Bronchial epithelial cell (primary cell): ENCODE measurements around the gene GLI3. TPM values are rescaled to one million over a fixed set of nuclear protein-coding genes. Genes with fewer than 3 reads are reported as not detected.

Source experiments
- DNase-seq: peaks from one replicate; pipeline ENCODE4 v3.0.0-alpha.2; 2010; ENCODE audit warnings: low read depth
- FAIRE-seq: peaks from 2 replicates; lab custom pipeline; 2011; peaks lifted over from hg19 to GRCh38; lab: Jason Lieb, UNC
- H3K27me3 ChIP-seq: 2 replicates; pipeline ENCODE4 v1.5.1; 2011; ENCODE audit warnings: low read length; ENCODE audit not compliant: control insufficient read depth, insufficient read depth
- H3K36me3 ChIP-seq: 2 replicates; pipeline ENCODE4 v1.5.1; 2011; ENCODE audit warnings: low read length; ENCODE audit not compliant: control insufficient read depth, insufficient read depth
- H3K4me3 ChIP-seq: 2 replicates; pipeline ENCODE4 v1.5.1; 2011; ENCODE audit warnings: mild to moderate bottlenecking, low read depth, low read length, control low read depth
- total RNA-seq: library from RNA; depleted of rRNA; stranded (reverse); fragments of >200 nt; gene quantifications from 2 replicates; pipeline ENCODE4 v1.2.1, GENCODE V29; 2014
- TF ChIP-seq, protein P1 (sequence below): IDR thresholded peaks from 2 replicates; pipeline ENCODE4 v1.5.1; 2011; ENCODE audit warnings: mild to moderate bottlenecking, moderate library complexity, low read length, control low read depth, inconsistent platforms; ENCODE audit not compliant: insufficient read depth, severe bottlenecking

The GLI3 gene
- total RNA-seq, 1 donor from 2014 or later: 1.3 TPM

DNA sequence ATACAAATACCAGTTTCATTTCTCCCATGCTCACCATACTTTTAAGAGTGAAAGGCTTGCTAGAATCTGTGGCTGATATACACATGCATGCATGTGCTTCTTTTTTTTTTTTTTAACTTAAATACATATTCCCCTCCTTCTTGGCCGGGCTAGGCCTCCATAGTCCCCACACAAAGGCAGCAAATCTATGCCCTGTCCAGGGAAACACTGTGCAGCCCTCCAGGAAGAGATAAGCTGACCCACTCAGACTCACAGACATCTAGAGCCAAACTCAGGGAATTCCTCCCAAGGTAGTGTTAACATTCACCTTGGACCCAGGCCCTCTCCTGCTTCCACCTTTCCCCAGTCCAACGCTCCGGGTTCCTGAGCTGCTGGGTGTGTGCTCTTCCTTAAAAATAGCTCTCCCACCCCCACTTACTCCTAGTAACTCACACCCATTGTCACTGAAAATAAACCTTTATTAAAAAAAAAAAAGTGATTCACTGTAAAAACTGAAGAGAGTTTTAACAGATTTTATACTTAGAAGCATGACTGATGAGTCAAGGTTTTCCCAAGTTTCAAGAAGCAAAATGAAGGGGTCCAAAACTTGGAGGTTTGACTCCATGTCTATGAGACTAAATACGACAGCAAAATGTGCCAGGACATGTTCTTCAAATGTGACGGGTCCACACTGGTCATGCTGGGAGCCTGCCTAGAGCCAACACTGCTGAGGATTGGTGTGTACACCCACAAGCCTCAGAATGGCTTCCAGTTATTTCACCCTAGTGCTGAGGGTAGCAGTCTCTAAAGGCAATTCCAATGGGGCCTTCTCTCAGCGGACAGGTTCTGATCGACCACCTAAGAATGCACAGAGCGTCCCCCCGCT is 159.5 kb downstream of the GLI3 start:
- Histone ChIP-seq H3K27me3 (no peaks in the 10 kb centered on the region), H3K36me3 (no peaks in the 10 kb centered on the region), H3K4me3 (no peak overlapping the region)
- TF ChIP-seq, protein P1, sequence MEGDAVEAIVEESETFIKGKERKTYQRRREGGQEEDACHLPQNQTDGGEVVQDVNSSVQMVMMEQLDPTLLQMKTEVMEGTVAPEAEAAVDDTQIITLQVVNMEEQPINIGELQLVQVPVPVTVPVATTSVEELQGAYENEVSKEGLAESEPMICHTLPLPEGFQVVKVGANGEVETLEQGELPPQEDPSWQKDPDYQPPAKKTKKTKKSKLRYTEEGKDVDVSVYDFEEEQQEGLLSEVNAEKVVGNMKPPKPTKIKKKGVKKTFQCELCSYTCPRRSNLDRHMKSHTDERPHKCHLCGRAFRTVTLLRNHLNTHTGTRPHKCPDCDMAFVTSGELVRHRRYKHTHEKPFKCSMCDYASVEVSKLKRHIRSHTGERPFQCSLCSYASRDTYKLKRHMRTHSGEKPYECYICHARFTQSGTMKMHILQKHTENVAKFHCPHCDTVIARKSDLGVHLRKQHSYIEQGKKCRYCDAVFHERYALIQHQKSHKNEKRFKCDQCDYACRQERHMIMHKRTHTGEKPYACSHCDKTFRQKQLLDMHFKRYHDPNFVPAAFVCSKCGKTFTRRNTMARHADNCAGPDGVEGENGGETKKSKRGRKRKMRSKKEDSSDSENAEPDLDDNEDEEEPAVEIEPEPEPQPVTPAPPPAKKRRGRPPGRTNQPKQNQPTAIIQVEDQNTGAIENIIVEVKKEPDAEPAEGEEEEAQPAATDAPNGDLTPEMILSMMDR: no peak
- DNase-seq (peak; percentile 68), FAIRE-seq (no peak)

DNA sequence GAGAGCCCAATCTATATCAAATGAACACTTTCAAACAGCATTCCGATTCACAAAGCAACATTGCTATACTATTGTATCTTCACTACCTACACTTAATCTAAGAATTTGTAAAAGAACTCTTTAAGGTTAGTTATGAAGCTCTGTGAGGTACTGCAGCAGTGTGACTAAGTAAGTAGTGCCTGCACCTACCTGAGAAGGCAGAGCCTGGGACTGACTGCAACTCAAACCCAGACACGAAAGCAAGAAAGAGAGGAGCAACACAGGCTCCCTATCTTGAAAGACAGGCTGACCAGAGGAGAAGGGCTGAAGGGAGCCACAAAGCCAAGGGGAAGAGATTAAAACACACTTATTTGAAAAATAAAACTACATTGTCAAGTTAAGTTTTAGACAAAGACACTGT is 160.1 kb downstream of the GLI3 start:
- TF ChIP-seq, protein P1: no peak
- Histone ChIP-seq H3K36me3 (no peaks in the 10 kb centered on the region), H3K4me3 (no peak overlapping the region), H3K27me3 (no peaks in the 10 kb centered on the region)
- FAIRE-seq (no peak), DNase-seq (no peak)

DNA sequence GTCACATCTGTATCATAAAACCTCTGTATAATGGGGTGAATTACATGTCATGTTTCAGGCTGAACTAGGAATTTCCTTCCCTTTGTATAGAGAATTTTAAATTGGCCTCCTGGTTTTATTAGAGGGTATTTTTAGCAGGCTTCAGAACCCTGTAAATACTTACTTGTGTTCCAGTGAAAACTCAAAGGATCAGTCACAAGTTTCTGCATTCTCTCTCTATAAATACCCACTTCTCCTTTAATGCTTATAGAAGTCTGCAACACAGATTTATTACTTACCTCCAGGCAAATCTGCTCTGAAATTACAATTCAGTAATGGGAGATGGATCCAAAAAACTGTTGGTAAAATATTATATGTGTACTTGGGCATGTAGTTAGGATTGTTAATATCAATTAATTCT is 161.6 kb downstream of the GLI3 start:
- no peak for DNase-seq
- no peak overlapping the region for H3K4me3 ChIP-seq
- no peak for FAIRE-seq
- H3K36me3 ChIP-seq: no peaks in the 10 kb centered on the region
- H3K27me3 ChIP-seq: no peaks in the 10 kb centered on the region
- TF ChIP-seq, protein P1: no peak

DNA sequence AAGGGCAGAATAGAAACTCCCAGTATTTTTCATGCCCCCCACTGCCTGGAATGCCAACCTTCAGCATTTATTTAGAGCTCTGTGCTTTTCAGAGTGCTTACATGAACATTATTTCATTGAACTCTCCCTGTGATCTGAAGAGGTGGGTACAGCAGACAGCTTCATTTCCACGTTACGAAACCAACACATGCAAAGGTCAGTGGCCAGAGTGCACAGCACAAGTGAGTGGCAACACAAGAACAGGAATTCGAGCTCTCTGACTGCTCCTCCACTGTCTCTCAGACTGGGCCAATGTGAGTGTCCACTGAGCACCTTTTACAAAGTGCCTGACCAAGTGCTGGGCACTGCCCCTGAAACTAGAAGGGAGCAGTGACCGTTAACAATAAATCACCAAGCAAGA is 162.9 kb downstream of the GLI3 start:
- TF ChIP-seq, protein P1: no peak
- peak; percentile 81 for FAIRE-seq
- H3K4me3 ChIP-seq: no peak overlapping the region
- no peaks in the 10 kb centered on the region for H3K27me3 ChIP-seq
- H3K36me3 ChIP-seq: no peaks in the 10 kb centered on the region
- DNase-seq: no peak

DNA sequence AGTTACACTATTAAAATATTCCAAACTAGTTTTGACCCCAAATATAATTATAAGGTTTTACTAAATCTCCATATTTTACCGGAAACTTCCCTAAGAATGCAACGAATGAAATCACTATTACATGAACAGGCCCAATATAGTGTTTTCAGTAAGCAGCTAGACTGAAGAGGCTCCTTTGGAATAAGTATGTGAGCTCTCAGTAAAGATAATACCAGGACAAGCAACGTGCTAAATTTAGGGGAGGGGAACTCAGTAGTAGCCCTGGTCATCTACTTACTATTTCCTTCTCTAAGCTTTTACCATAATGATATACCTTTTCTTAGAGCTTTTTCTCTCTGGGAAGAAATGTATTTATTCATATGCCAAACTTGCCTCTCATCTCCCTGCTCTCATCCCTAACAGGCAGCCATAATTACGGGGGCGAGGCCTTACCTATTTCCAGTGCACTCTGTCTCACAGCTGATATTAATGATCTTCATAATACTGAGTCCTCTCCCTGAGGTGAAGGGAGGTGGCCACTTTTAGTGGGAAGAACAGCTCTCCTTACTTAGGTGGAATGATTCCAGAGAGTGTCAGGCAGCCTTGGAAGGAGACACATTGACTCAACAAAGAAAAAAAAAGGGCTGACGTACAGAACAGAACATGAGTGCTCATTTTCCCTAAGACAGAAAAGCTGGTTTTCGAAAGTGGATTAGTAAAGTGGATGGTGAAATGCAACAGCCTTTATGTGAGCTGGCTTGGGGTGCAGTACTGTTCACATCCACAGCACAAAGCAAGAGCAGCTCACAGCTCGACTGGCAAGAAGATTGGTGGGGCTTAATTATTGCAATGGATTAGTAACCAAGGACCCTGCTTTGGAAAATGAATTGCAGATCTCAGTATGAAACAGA is 165.4 kb downstream of the GLI3 start:
- no peaks in the 10 kb centered on the region for H3K36me3 ChIP-seq
- FAIRE-seq (no peak), DNase-seq (peak; percentile 67)
- no peak overlapping the region for H3K4me3 ChIP-seq
- no peaks in the 10 kb centered on the region for H3K27me3 ChIP-seq
- TF ChIP-seq, protein P1: peak; percentile 32
